ENCODE measurements around the gene MYH14. TPM values are rescaled to one million over a fixed set of nuclear protein-coding genes. Genes with fewer than 3 reads are reported as not detected.

Gene MYH14
- total and polyA plus RNA-seq, 9 of the 15 experiments (the other 6 are each of a cell fraction or from before 2014, with no cell fraction given) = 0.04 to 0.86 (median 0.19) TPM; not detected in 2

- TF ChIP-seq SFPQ (IDR thresholded peaks at IDR 0.05; ENCODE audit: low read depth, low read length) (no peak), TSC22D4 (tag; IDR thresholded peaks at IDR 0.05) (no peak), ZNF140 (CRISPR knock-in tag; IDR thresholded peaks at IDR 0.05) (no peak), NFYB (IDR thresholded peaks at IDR 0.05; ENCODE audit: extremely low read depth, insufficient read length) (no peak), ZNF695 (CRISPR knock-in tag; IDR thresholded peaks at IDR 0.05) (no peak), THRA (IDR thresholded peaks at IDR 0.05) (no peak), USF1 (CRISPR knock-in tag; IDR thresholded peaks at IDR 0.05) (no peak), XRCC4 (IDR thresholded peaks at IDR 0.05; ENCODE audit: extremely low read depth, insufficient read depth, insufficient read length) (no peak), ETS2 (tag; IDR thresholded peaks at IDR 0.05; ENCODE audit: borderline replicate concordance, poor library complexity, severe bottlenecking) (no peak), MYNN (IDR thresholded peaks at IDR 0.05) (no peak), MYNN (CRISPR knock-in tag; IDR thresholded peaks at IDR 0.05) (no peak), FIP1L1 (IDR thresholded peaks at IDR 0.05; ENCODE audit: low read depth, low read length, poor library complexity, severe bottlenecking) (no peak), ZNF586 (CRISPR knock-in tag; conservative IDR thresholded peaks at IDR 0.05) (no peak), PRDM10 (IDR thresholded peaks at IDR 0.05; ENCODE audit: partially characterized antibody) (peak; percentile 57), ZNF436 (CRISPR knock-in tag; IDR thresholded peaks at IDR 0.05) (no peak), ZKSCAN8 (CRISPR knock-in tag; IDR thresholded peaks at IDR 0.05) (no peak)
- TF ChIP-seq, protein P1, sequence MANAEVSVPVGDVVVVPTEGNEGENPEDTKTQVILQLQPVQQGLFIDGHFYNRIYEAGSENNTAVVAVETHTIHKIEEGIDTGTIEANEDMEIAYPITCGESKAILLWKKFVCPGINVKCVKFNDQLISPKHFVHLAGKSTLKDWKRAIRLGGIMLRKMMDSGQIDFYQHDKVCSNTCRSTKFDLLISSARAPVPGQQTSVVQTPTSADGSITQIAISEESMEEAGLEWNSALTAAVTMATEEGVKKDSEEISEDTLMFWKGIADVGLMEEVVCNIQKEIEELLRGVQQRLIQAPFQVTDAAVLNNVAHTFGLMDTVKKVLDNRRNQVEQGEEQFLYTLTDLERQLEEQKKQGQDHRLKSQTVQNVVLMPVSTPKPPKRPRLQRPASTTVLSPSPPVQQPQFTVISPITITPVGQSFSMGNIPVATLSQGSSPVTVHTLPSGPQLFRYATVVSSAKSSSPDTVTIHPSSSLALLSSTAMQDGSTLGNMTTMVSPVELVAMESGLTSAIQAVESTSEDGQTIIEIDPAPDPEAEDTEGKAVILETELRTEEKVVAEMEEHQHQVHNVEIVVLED (CRISPR knock-in tag; IDR thresholded peaks at IDR 0.05) = no peak
Observed at GRCh38 chr19:50330365-50331078, 127.1 kb downstream of the MYH14 start (continued).

Data from K562 (cell line).